Activated T-cell treated with anti-CD3 and anti-CD28 coated beads, Interleukin-2, amount 50 U/mL, for 1 hour (primary cell): Measurements from ENCODE around the gene ITGA1.
"Not testable (repeated sequence)": the region's sequence is repeated elsewhere in the genome, so short reads cannot be mapped to it uniquely, and the experiment has no call there.

ENCODE experiments used
- DNase-seq: peaks from one replicate; pipeline ENCODE4 v3.0.0-alpha.2; 2020

Gene ITGA1

GRCh38 chr5:52837591-52838001, 49.9 kb downstream of the ITGA1 start:
- no peak for DNase-seq

GRCh38 chr5:52838326-52839015, 50.8 kb downstream of the ITGA1 start:
- DNase-seq: no peak

- no peak for DNase-seq
Observed at GRCh38 chr5:52839285-52839684, 51.6 kb downstream of the ITGA1 start.

GRCh38 chr5:52840277-52841050, 52.7 kb downstream of the ITGA1 start:
- DNase-seq: no peak

- no peak for DNase-seq
Observed at GRCh38 chr5:52841114-52841513, 53.4 kb downstream of the ITGA1 start.

GRCh38 chr5:52842111-52842510, 54.4 kb downstream of the ITGA1 start:
- DNase-seq: no peak

- DNase-seq: no peak
Observed at GRCh38 chr5:52844885-52845284, 57.2 kb downstream of the ITGA1 start.

- no peak for DNase-seq
Observed at GRCh38 chr5:52846182-52846842, 58.6 kb downstream of the ITGA1 start.

GRCh38 chr5:52848688-52849087, 61.0 kb downstream of the ITGA1 start:
- not testable (repeated sequence) for DNase-seq

- DNase-seq: no peak
Observed at GRCh38 chr5:52849544-52849943, 61.8 kb downstream of the ITGA1 start.

- DNase-seq: no peak
Observed at GRCh38 chr5:52853650-52854049, 65.9 kb downstream of the ITGA1 start.

GRCh38 chr5:52854301-52854700, 66.6 kb downstream of the ITGA1 start:
- DNase-seq: no peak

GRCh38 chr5:52854949-52855348, 67.2 kb downstream of the ITGA1 start:
- no peak for DNase-seq

GRCh38 chr5:52856564-52856963, 68.8 kb downstream of the ITGA1 start:
- no peak for DNase-seq

- DNase-seq: no peak
Observed at GRCh38 chr5:52859628-52860027, 71.9 kb downstream of the ITGA1 start.

GRCh38 chr5:52861368-52861767, 73.7 kb downstream of the ITGA1 start:
- DNase-seq: no peak

- no peak for DNase-seq
Observed at GRCh38 chr5:52863715-52864290, 76.1 kb downstream of the ITGA1 start.

- no peak for DNase-seq
Observed at GRCh38 chr5:52864371-52864770, 76.7 kb downstream of the ITGA1 start.

GRCh38 chr5:52864884-52865283, 77.2 kb downstream of the ITGA1 start:
- DNase-seq: no peak

GRCh38 chr5:52865991-52866390, 78.3 kb downstream of the ITGA1 start:
- not testable (repeated sequence) for DNase-seq

GRCh38 chr5:52867809-52868208, 80.1 kb downstream of the ITGA1 start:
- no peak for DNase-seq

GRCh38 chr5:52868417-52868816, 80.7 kb downstream of the ITGA1 start:
- DNase-seq: no peak

- DNase-seq: no peak
Observed at GRCh38 chr5:52869391-52869790, 81.7 kb downstream of the ITGA1 start.

GRCh38 chr5:52870448-52870847, 82.7 kb downstream of the ITGA1 start:
- DNase-seq: no peak
